Measurements from ENCODE around the gene DTNA.

Gene DTNA

GRCh38 chr18:34848156-34848555, 138.1 kb downstream of the DTNA start:
- H3K4me3 ChIP-seq (ENCODE audit: low read depth, low read length) = no peak overlapping the region
- TF ChIP-seq, protein P1, sequence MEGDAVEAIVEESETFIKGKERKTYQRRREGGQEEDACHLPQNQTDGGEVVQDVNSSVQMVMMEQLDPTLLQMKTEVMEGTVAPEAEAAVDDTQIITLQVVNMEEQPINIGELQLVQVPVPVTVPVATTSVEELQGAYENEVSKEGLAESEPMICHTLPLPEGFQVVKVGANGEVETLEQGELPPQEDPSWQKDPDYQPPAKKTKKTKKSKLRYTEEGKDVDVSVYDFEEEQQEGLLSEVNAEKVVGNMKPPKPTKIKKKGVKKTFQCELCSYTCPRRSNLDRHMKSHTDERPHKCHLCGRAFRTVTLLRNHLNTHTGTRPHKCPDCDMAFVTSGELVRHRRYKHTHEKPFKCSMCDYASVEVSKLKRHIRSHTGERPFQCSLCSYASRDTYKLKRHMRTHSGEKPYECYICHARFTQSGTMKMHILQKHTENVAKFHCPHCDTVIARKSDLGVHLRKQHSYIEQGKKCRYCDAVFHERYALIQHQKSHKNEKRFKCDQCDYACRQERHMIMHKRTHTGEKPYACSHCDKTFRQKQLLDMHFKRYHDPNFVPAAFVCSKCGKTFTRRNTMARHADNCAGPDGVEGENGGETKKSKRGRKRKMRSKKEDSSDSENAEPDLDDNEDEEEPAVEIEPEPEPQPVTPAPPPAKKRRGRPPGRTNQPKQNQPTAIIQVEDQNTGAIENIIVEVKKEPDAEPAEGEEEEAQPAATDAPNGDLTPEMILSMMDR (IDR thresholded peaks at IDR 0.05; ENCODE audit: low read depth, low read length) = no peak

GRCh38 chr18:34848695-34849094, 138.6 kb downstream of the DTNA start:
- TF ChIP-seq, protein P1 (IDR thresholded peaks at IDR 0.05; ENCODE audit: low read depth, low read length) = no peak
- H3K4me3 ChIP-seq (ENCODE audit: low read depth, low read length) = no peak overlapping the region

GRCh38 chr18:34857320-34857719, 147.2 kb downstream of the DTNA start:
- TF ChIP-seq, protein P1 (IDR thresholded peaks at IDR 0.05; ENCODE audit: low read depth, low read length) = no peak

GRCh38 chr18:34858188-34858587, 148.1 kb downstream of the DTNA start:
- TF ChIP-seq, protein P1 (IDR thresholded peaks at IDR 0.05; ENCODE audit: low read depth, low read length) = no peak
- no peak overlapping the region for H3K4me3 ChIP-seq (ENCODE audit: low read depth, low read length)

More at GRCh38 chr18:34857320-34857719, 147.2 kb downstream of the DTNA start:
- H3K4me3 ChIP-seq (ENCODE audit: low read depth, low read length) = no peak overlapping the region

GRCh38 chr18:34859496-34859895, 149.4 kb downstream of the DTNA start:
- H3K4me3 ChIP-seq (ENCODE audit: low read depth, low read length) = no peak overlapping the region
- TF ChIP-seq, protein P1 (IDR thresholded peaks at IDR 0.05; ENCODE audit: low read depth, low read length) = no peak

GRCh38 chr18:34862561-34862960, 152.5 kb downstream of the DTNA start:
- no peak overlapping the region for H3K4me3 ChIP-seq (ENCODE audit: low read depth, low read length)
- TF ChIP-seq, protein P1 (IDR thresholded peaks at IDR 0.05; ENCODE audit: low read depth, low read length) = no peak

GRCh38 chr18:34863702-34864101, 153.6 kb downstream of the DTNA start:
- TF ChIP-seq, protein P1 (IDR thresholded peaks at IDR 0.05; ENCODE audit: low read depth, low read length) = no peak
- H3K4me3 ChIP-seq (ENCODE audit: low read depth, low read length) = no peak overlapping the region

Measured in WI38 (cell line).